ENCODE data around the gene PHACTR4.

DNA sequence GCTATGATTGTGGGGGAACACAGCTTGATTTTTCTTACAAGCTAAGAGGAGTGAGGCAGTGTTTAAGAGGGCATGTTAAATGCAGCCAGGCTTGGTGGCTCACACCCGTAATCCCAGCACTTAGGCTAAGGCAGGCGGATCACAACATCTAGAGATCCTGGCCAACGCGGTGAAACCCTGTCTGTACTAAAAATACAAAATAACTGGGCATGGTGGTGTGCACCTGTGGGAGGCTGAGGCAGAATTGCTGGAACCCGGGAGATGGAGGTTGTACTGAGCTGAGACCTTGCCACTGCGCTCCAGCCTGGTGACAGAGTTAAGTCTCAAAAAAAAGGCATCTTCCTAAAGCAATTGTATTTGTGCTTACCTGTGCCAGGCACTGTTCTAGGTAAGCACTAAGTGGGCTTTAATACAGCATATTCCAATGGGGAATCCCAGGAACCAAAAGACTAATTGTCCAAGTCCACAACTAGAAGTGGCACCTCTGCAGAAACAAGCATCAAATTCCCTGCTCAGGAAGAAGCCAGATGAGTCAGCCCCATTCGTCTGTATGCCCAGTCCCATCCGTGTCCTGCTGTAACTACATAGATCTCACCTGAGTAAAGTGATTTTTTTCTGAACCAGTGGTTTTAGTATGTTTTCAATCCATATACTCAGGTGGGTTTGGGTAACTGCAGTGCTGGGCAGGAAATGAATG lies 140.9 kb downstream of the PHACTR4 start:
- TF ChIP-seq, protein P1, sequence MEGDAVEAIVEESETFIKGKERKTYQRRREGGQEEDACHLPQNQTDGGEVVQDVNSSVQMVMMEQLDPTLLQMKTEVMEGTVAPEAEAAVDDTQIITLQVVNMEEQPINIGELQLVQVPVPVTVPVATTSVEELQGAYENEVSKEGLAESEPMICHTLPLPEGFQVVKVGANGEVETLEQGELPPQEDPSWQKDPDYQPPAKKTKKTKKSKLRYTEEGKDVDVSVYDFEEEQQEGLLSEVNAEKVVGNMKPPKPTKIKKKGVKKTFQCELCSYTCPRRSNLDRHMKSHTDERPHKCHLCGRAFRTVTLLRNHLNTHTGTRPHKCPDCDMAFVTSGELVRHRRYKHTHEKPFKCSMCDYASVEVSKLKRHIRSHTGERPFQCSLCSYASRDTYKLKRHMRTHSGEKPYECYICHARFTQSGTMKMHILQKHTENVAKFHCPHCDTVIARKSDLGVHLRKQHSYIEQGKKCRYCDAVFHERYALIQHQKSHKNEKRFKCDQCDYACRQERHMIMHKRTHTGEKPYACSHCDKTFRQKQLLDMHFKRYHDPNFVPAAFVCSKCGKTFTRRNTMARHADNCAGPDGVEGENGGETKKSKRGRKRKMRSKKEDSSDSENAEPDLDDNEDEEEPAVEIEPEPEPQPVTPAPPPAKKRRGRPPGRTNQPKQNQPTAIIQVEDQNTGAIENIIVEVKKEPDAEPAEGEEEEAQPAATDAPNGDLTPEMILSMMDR (IDR thresholded peaks at IDR 0.05): no peak
- no peak for TF ChIP-seq POLR2A (IDR thresholded peaks at IDR 0.05)

Measured in adrenal gland (tissue), 5 donors.